WTC11 (cell line): Measurements from ENCODE around the gene SGIP1. TPM values are rescaled to one million over a fixed set of nuclear protein-coding genes. Genes with fewer than 3 reads are reported as not detected.

Experiments
- ATAC-seq: fragments of 200-7000 bp; cut with Tn5 transposase; 2 replicates; pipeline ENCODE4 v1.10.0; 2021; ENCODE audit warnings: mild to moderate bottlenecking, moderate library complexity
- CTCF ChIA-PET: fragments of 300-600 bp; sonication (Branson Sonifier 250); formaldehyde crosslinking; loops from one replicate; lab custom pipeline; 2021; ENCODE audit warnings: antibody characterized with exemption; lab: Charles Lee
- POLR2A ChIA-PET: fragments of 350-600 bp; sonication (Branson Sonifier 250); formaldehyde crosslinking; loops from one replicate; lab custom pipeline; 2021; ENCODE audit warnings: antibody characterized with exemption; lab: Charles Lee
- DNase-seq: peaks from one replicate; pipeline ENCODE4 v3.0.0; 2021; ENCODE audit warnings: low spot score
- H3K27ac Mint-ChIP-seq: 2 replicates; pipeline ENCODE4 v1.8.0; 2021; ENCODE audit warnings: mixed read lengths
- H3K27me3 Mint-ChIP-seq: 2 replicates; pipeline ENCODE4 v1.8.0; 2021; ENCODE audit warnings: low read depth, mild to moderate bottlenecking, moderate library complexity, mixed read lengths
- H3K36me3 Mint-ChIP-seq: 2 replicates; pipeline ENCODE4 v1.8.0; 2021; ENCODE audit warnings: mixed read lengths
- H3K4me1 Mint-ChIP-seq: 2 replicates; pipeline ENCODE4 v1.8.0; 2022; ENCODE audit warnings: mixed read lengths
- H3K4me3 Mint-ChIP-seq: 2 replicates; pipeline ENCODE4 v1.8.0; 2021; ENCODE audit warnings: mild to moderate bottlenecking, moderate library complexity, mixed read lengths
- H3K9me3 Mint-ChIP-seq: 2 replicates; pipeline ENCODE4 v1.8.0; 2021; ENCODE audit warnings: mixed read lengths
- ATF1 ChIP-seq: sonication (generic); formaldehyde crosslinking; IDR thresholded peaks from 2 replicates; pipeline ENCODE4 v1.8.1; 2023; ENCODE audit warnings: mild to moderate bottlenecking, moderate library complexity, missing genetic modification reagents
- CREM ChIP-seq: sonication (generic); formaldehyde crosslinking; IDR thresholded peaks from 2 replicates; pipeline ENCODE4 v1.8.1; 2022; ENCODE audit warnings: mild to moderate bottlenecking, missing genetic modification reagents, moderate library complexity
- ELF4 ChIP-seq: sonication (generic); formaldehyde crosslinking; IDR thresholded peaks from 2 replicates; pipeline ENCODE4 v1.8.1; 2022; ENCODE audit warnings: low read depth, mild to moderate bottlenecking, moderate library complexity, missing genetic modification reagents
- FOXP1 ChIP-seq: sonication (generic); formaldehyde crosslinking; IDR thresholded peaks from 2 replicates; pipeline ENCODE4 v1.8.0; 2022; ENCODE audit warnings: missing genetic modification reagents, mild to moderate bottlenecking, moderate library complexity, borderline replicate concordance
- GABPB1 ChIP-seq: sonication (generic); formaldehyde crosslinking; IDR thresholded peaks from 2 replicates; pipeline ENCODE4 v1.8.1; 2023; ENCODE audit warnings: mild to moderate bottlenecking, missing genetic modification reagents
- HMGA2 ChIP-seq: fragments of 250-450 bp; sonication (Bioruptor Pico); IDR thresholded peaks from 2 replicates; pipeline ENCODE4 v1.4.0; 2021; ENCODE audit warnings: mild to moderate bottlenecking, moderate library complexity
- NFYB ChIP-seq: sonication (generic); formaldehyde crosslinking; conservative IDR thresholded peaks from 2 replicates; pipeline ENCODE4 v1.8.0; 2022; ENCODE audit warnings: low read depth, missing genetic modification reagents
- PRRX2 ChIP-seq: fragments of 250-450 bp; sonication (Bioruptor Pico); IDR thresholded peaks from 2 replicates; pipeline ENCODE4 v1.8.0; 2021; ENCODE audit warnings: mild to moderate bottlenecking
- ZNF121 ChIP-seq: sonication (generic); formaldehyde crosslinking; IDR thresholded peaks from 2 replicates; pipeline ENCODE4 v1.8.0; 2023; ENCODE audit warnings: missing genetic modification reagents
- ZNF423 ChIP-seq: fragments of 250-450 bp; sonication (Bioruptor Pico); IDR thresholded peaks from 2 replicates; pipeline ENCODE4 v2.1.2; 2022; ENCODE audit warnings: mild to moderate bottlenecking, moderate library complexity
- ZNF671 ChIP-seq: fragments of 250-450 bp; sonication (Bioruptor Pico); IDR thresholded peaks from 2 replicates; pipeline ENCODE4 v1.8.0; 2021; ENCODE audit warnings: mild to moderate bottlenecking
- total RNA-seq: library from RNA; stranded (reverse); gene quantifications from 3 replicates; pipeline ENCODE4 v1.2.3, GENCODE V29; 2021
- TF ChIP-seq, protein P1 (sequence below): sonication (generic); formaldehyde crosslinking; conservative IDR thresholded peaks from 2 replicates; pipeline ENCODE4 v1.8.1; 2022; ENCODE audit warnings: mild to moderate bottlenecking, missing genetic modification reagents
- TF ChIP-seq, protein P2 (sequence below): sonication (generic); formaldehyde crosslinking; IDR thresholded peaks from 2 replicates; pipeline ENCODE4 v1.8.1; 2022; ENCODE audit warnings: low read depth, mild to moderate bottlenecking, moderate library complexity, missing genetic modification reagents, borderline replicate concordance
- TF ChIP-seq, protein P3 (sequence below): fragments of 250-450 bp; sonication (Bioruptor Pico); IDR thresholded peaks from 2 replicates; pipeline ENCODE4 v1.8.0; 2021; ENCODE audit warnings: mild to moderate bottlenecking
- TF ChIP-seq, protein P4 (sequence below): sonication (generic); formaldehyde crosslinking; IDR thresholded peaks from 2 replicates; pipeline ENCODE4 v1.8.1; 2023; ENCODE audit warnings: mild to moderate bottlenecking, moderate library complexity, missing genetic modification reagents
- TF ChIP-seq, protein P5 (sequence below): sonication (generic); formaldehyde crosslinking; IDR thresholded peaks from 2 replicates; pipeline ENCODE4 v1.8.1; 2022; ENCODE audit warnings: mild to moderate bottlenecking, missing genetic modification reagents, moderate library complexity, borderline replicate concordance

The SGIP1 gene
- total RNA-seq, 1 experiment from 2014 or later, result 3.9 TPM

DNA sequence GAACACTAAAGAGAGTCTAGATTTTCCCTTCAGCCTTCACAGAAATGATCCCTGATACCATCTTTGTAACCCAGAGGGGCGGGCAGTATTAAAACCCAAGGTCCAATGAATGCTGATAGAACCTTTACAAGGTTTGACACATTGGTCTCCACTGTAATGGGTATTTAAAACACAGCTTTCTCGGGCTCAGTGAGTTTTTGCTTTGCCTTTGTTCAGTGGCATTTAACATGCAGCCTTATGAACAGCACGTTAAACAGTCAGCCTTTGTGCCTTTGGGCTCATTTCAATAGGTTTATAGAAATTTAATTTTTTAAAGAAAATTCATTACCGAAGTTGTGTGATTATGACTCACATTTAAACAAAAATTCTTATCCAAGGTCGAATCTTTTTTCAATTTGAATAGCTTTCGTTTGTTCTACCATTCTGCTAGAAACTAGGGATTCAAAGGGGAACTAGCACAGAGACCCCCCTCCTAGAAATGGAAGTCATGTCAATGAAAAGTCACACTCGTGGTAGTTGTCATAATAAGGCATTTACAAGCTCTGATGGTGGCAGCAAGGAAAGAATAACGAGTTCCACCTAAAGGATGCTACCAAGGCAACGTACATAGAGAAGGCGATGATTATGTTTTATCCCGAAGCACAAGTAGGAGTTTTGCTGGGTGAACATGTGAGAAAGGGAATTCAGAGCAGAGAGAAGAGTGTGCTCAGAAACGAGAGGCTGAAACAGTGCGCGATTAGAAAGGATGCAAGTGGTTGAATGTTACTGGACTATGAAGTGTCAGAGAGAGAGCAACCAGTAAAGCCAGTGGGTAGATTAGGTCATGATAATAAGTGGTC lies 66.2 kb downstream of the SGIP1 start:
- no peak overlapping the region for H3K27ac Mint-ChIP-seq
- no peaks in the 10 kb centered on the region for H3K27me3 Mint-ChIP-seq
- H3K4me1 Mint-ChIP-seq, result no peaks in the 10 kb centered on the region
- peaks cover 13% of the 10 kb centered on the region for H3K9me3 Mint-ChIP-seq
- TF ChIP-seq, protein P1, sequence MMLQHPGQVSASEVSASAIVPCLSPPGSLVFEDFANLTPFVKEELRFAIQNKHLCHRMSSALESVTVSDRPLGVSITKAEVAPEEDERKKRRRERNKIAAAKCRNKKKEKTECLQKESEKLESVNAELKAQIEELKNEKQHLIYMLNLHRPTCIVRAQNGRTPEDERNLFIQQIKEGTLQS (CRISPR knock-in tag), result no peak
- TF ChIP-seq HMGA2 (CRISPR knock-in tag) (no peak), FOXP1 (CRISPR knock-in tag) (no peak), NFYB (CRISPR knock-in tag) (no peak), GABPB1 (CRISPR knock-in tag) (no peak), ZNF423 (CRISPR knock-in tag) (no peak), CREM (CRISPR knock-in tag) (no peak)
- TF ChIP-seq, protein P2, sequence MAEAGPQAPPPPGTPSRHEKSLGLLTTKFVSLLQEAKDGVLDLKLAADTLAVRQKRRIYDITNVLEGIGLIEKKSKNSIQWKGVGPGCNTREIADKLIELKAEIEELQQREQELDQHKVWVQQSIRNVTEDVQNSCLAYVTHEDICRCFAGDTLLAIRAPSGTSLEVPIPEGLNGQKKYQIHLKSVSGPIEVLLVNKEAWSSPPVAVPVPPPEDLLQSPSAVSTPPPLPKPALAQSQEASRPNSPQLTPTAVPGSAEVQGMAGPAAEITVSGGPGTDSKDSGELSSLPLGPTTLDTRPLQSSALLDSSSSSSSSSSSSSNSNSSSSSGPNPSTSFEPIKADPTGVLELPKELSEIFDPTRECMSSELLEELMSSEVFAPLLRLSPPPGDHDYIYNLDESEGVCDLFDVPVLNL, result no peak
- no peak overlapping the region for H3K4me3 Mint-ChIP-seq
- H3K36me3 Mint-ChIP-seq, result peaks cover 7% of the 10 kb centered on the region
- no peak for ATAC-seq
- DNase-seq, result no peak
- CTCF ChIA-PET, result no interaction called here
- POLR2A ChIA-PET, result interaction anchor here (0.6 kb wide), 1 partner anchor 95 kb away, joined by 3 read pairs; no protein-coding TSS in a partner anchor

DNA sequence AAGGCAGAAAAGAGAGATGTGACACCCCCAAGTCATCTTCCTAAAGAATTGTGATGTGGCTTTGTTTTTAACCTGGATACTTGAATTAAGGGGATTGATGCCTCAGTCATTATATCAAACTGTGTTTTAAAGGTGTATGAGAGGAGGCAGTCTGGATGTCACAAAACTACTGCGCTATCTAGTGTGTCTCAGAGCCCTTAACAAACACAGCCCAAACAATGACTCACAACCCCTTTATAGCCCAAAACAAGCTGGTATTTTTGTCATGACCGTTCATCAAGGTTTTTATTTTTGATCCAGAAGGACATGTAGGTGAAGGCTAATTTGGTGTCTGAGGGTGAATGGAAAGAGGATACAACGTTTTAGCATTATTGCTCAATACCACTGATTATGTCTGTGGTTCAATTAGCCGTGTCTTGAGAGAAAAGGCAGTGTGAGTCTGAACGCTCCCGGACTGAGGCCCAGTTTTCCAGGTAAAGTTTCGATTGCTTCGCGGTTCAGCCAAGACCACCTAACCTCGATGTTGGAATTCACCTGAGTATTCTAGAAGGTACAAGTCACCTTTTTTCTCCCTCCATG lies 71.6 kb downstream of the SGIP1 start:
- Mint-ChIP-seq H3K4me1 (no peaks in the 10 kb centered on the region), H3K27ac (no peak overlapping the region), H3K36me3 (no peaks in the 10 kb centered on the region), H3K4me3 (no peak overlapping the region)
- POLR2A ChIA-PET, result no interaction called here
- DNase-seq, result no peak
- TF ChIP-seq, protein P3, sequence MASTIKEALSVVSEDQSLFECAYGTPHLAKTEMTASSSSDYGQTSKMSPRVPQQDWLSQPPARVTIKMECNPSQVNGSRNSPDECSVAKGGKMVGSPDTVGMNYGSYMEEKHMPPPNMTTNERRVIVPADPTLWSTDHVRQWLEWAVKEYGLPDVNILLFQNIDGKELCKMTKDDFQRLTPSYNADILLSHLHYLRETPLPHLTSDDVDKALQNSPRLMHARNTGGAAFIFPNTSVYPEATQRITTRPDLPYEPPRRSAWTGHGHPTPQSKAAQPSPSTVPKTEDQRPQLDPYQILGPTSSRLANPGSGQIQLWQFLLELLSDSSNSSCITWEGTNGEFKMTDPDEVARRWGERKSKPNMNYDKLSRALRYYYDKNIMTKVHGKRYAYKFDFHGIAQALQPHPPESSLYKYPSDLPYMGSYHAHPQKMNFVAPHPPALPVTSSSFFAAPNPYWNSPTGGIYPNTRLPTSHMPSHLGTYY (CRISPR knock-in tag), result no peak
- TF ChIP-seq, protein P4, sequence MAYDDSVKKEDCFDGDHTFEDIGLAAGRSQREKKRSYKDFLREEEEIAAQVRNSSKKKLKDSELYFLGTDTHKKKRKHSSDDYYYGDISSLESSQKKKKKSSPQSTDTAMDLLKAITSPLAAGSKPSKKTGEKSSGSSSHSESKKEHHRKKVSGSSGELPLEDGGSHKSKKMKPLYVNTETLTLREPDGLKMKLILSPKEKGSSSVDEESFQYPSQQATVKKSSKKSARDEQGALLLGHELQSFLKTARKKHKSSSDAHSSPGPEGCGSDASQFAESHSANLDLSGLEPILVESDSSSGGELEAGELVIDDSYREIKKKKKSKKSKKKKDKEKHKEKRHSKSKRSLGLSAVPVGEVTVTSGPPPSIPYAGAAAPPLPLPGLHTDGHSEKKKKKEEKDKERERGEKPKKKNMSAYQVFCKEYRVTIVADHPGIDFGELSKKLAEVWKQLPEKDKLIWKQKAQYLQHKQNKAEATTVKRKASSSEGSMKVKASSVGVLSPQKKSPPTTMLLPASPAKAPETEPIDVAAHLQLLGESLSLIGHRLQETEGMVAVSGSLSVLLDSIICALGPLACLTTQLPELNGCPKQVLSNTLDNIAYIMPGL (CRISPR knock-in tag), result no peak
- TF ChIP-seq ELF4 (CRISPR knock-in tag) (no peak), PRRX2 (CRISPR knock-in tag) (no peak), ZNF671 (no peak)
- TF ChIP-seq, all 79 proteins: peak for 0
- Mint-ChIP-seq H3K9me3 (no peaks in the 10 kb centered on the region), H3K27me3 (no peaks in the 10 kb centered on the region)
- no peak for ATAC-seq
- CTCF ChIA-PET, result no interaction called here

DNA sequence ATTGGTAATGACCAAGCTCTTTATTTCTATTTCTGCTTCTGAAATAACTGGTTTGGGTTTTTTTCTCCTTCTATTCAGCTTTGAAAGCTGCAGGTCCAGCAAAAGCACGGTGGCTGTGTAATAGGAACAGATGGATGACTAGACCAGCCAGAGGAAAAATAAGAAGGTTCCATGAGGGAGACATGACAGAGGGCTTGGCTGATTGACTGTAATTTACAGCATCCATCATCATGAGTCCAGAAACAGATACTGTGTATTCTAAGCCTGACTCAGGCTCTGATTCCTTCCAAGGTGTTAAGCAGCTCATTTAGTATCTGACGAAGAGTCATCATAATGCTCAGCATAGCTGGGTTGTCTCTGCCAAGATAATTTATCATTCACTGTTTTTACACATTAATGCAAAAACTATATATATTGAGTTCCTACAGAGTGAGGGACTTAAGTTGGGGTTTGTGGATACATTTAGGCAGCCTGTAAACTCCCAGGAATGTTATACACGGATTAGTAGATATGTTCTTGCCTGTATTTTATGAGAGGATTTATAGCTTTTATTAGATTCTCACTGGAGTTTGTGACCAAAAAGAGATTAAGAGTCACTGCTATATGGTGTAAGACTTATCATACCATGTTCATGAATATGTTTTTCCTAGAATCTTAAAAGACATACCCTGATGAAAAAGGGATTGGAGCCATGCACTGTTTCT lies 72.6 kb downstream of the SGIP1 start:
- Mint-ChIP-seq H3K4me1 (no peaks in the 10 kb centered on the region), H3K4me3 (no peak overlapping the region), H3K36me3 (no peaks in the 10 kb centered on the region), H3K27me3 (no peaks in the 10 kb centered on the region), H3K27ac (no peak overlapping the region), H3K9me3 (no peaks in the 10 kb centered on the region)
- ATAC-seq (no peak), DNase-seq (no peak)
- POLR2A ChIA-PET, result no interaction called here
- TF ChIP-seq ZNF121 (no peak), ELF4 (CRISPR knock-in tag) (no peak), ATF1 (CRISPR knock-in tag) (no peak), PRRX2 (CRISPR knock-in tag) (no peak)
- TF ChIP-seq, protein P5, sequence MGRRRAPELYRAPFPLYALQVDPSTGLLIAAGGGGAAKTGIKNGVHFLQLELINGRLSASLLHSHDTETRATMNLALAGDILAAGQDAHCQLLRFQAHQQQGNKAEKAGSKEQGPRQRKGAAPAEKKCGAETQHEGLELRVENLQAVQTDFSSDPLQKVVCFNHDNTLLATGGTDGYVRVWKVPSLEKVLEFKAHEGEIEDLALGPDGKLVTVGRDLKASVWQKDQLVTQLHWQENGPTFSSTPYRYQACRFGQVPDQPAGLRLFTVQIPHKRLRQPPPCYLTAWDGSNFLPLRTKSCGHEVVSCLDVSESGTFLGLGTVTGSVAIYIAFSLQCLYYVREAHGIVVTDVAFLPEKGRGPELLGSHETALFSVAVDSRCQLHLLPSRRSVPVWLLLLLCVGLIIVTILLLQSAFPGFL (CRISPR knock-in tag), result no peak
- CTCF ChIA-PET, result interaction anchor here (1.6 to 2.3 kb wide), 2 partner anchors 102 to 126 kb away, joined by 3 to 5 read pairs; no protein-coding TSS in a partner anchor
